DMS 273 (cell line): ENCODE data around the gene OSGIN1.
"Not testable (repeated sequence)": the region's sequence is repeated elsewhere in the genome, so short reads cannot be mapped to it uniquely, and the experiment has no call there.

Source experiments
- DNase-seq: peaks from one replicate; lab custom pipeline; 2025; ENCODE audit not compliant: unreplicated experiment; lab: John Stamatoyannopoulos, UW

Gene OSGIN1

DNA sequence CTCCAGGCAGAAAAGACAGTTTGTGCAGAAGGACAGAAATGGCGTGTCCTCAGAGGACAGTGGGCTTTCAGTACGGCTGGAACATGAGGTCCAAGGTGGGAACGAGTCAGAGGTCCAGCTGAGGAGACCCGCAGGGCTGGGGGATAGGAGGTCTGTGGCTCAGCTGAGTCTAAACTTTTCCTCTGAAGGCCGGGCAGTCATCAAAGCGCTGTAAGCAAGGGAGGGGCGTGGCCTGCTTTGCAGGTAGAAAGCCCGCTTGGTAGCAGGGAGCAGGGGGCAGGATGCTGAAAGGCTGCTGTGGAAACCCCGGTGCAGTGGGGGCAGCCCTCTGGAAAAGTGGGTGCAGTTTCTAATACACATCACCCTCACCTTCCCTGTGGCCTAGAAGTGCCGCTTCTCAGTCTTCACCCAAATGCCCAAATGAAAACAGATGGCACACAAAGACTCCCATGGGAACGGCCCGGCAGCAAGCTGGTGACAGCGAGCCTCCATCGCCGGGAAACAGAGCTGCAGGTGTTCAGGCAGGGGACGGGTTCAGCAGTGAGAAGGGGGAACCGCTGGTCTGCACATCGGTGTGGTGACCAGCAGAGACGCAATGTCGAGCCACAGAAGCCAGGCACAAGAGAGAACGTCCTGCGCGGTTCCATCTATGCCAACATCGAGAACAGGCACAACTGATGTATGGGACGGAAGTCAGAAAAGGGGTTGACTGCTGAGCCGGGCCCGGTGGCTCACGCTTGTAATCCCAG lies 12.2 kb upstream of the OSGIN1 start:
- peak; percentile 72 for DNase-seq

DNA sequence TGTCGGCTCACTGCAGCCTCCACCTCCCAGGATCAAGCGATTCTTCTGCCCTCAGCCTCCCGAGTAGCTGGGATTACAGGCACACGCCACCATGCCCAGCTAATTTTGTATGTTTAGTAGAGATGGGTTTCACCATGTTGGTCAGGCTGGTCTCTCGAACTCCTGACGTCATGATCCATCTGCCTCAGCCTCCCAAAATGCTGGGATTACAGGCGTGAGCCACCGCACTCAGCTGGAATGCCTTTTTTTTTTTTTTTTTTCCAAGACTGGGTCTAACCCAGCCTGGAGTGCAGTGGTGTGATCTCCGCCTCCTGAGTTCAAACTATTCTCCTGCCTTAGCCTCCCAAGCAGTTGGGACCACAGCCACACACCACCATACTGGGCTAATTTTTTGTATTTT lies 11.5 kb upstream of the OSGIN1 start:
- not testable (repeated sequence) for DNase-seq

DNA sequence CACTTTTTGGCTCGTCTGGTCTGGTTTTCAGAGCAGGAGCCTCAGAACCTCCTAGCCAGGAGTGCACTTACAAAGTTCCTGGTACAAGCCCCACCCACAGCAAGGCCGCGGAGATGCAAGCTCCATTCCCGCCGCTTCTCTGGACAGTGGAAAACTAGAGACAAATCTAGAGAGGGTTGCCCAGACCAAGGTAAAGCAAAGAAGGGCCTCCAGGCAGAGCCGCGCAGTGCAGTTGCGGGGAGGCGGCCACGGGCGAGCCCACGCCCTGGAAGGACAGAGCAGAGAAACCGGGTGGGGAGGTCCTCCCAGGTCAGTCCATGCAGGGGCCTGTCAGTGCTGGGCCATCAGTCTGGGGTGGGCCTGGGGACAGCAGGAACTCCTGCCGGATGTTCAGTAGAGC lies 11.0 kb upstream of the OSGIN1 start:
- no peak for DNase-seq

DNA sequence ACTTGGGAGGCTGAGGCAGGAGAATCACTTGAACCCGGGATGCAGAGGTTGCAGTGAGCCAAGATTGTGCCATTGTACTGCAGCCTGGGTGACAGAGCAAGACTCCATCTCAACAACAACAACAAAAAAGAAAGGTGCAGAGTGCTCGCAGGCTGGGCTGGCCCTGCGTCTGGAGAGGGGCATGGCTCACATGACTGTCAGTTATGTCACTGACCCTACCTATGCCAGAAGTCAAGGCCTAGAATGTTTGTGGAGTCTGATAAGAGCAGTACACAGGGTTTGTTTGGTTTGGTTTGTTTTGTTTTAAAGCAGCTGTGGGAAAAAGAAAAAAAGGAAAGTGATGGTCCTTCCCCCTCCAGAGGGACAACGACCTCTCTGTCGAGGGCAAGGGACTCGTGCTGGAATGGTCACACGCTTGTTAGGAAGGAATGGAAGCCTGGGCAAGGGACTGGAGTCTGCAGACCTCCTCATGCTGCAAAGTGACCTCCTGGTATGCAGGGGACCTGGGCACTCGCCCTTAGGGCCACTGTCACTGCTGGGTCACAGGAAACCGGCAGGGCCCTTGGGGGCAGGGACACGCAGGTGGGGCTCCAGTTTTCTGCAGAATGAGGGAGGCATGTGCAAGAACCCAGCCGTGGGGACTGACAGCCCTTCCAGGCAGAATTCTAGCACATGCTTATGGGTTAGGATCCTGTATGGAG lies 10.1 kb upstream of the OSGIN1 start:
- no peak for DNase-seq

DNA sequence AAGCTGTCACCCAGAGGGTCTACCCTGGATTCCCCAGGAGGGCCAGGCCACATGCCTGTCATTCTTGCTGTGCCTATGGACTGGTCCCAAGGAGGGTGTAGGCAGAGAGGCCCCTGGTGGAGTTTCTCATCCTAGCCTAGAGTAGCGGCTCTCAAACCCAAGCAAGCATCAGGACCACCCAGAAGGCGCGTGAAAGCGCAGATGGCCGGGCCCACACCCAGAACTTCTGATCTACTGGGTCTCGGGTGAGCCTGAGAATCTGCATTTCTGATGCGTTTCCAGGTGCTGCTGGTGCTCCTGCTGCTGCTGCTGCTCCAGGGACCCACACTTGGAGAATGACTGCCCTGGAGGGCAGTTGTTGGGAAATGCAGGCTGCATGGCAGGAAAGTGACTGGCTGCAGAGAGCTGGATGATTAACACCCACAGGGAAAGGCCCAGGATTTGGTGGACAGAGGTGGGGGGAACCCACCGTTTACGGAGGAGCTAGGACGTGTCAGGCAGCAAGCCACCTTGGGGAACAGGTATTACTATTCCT lies 9.5 kb upstream of the OSGIN1 start:
- no peak for DNase-seq

DNA sequence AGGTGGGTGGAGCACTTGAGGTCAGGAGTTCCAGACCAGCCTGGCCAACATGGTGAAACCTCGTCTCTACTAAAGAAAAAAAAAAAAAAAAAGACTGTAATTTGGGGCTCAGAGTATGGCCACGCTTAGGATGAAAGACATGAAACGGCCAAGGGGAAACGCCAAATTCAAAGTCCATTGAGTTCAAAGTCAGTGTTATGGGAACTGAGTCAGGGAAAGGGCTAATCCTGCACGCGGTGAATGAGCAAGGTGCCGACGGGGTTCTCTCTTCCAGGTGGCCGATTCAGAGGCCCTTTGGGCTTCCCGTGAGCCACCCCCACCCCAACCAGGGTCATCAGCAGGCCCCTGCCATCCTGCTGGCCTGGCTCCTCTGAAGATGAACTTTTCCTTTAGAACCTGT lies 7.5 kb upstream of the OSGIN1 start:
- DNase-seq = no peak

DNA sequence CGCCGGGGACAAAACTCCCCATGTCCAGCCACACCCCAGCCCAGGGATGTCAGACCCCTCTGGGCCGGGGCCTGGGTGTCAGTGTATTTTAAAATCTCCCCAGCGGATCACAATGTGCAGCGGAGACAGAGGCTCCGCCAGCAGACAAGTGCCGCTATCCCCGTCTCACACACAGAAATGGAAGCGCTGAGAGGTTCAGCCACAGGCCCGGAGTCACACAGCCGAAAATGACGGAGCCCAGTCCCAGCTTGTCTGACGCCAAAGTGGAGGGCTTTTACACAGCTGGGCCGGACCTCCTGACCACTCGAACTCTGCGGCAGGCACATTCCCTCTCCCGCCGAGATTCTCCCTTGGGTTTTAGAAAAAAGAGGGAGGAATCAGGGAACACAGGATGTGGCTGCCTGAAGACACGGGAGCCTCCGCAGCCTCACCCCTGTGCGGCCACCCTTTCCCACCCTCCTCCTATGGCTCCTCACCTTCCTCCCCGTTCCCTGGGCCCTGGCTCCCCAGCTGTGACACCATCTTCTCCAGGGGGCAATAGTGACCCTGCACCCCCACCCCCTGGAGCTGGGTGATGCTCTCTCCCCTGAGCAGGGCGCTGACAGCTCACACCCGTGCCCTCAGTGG lies 6.8 kb upstream of the OSGIN1 start:
- DNase-seq = no peak

DNA sequence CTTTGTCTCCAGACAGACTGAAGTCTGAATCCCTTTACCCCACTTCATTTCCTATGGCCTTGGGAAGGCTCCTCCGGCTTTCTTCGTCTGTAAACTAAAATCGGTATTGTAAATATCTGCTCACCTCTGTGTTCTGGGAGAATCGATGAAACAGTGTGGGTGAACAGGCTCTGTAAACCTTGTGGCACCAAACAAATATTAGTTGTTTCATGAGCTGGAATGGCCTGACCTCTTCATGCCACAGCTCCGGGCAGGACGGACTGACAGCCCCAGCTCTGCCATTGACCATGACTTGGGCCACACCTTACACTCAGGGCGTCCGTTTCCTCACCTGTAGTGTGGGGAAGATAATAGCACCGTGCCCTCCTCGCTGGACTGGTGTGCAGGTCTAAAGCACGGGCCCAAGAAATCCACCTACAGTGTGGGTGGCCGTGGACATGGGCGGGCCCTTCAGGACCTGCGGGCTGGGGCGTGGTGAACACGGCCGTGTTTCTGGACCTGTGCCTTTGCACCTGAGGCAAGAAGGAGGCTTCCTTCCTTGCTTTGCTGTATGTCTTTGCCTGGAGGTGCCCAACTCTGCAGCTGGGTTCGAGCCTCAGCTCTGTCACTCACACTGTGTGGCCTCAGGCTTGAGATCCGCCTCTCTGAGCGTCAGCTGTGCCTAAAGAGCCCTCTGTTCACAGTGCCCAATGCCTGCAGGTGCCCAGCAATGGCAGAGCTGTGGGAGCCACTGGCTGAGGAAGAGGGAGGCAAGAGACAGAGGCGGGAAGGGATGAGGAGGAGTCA lies 6.1 kb upstream of the OSGIN1 start:
- no peak for DNase-seq

DNA sequence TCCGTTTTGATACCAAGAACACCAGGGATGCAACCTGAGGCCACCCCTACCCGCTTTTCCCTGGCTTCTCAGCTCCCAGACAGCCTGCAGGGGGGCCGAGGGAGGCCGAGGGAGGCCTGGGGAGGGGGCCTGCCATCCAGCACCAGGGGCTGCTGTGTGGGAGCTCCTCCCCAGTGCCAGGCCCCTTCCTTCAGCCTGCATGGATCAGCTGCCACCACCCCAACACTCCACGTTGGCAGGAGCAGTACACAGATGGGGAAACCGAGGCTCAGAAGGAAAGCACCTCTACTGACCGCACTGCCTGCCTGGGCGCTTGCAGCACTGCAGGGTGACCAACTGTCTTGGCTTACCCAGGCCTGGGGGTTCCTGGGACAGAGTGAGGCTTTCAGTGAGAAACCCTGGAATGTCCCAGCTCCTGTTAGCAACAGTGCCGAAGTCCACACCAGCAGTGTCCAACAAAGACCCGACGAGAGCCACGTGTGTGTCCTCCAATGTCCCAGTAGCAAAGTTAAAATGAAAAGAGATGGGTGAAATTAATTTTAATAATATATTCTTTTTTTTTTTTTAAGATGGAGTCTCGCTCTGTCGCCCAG lies 5.3 kb upstream of the OSGIN1 start:
- DNase-seq = no peak

DNA sequence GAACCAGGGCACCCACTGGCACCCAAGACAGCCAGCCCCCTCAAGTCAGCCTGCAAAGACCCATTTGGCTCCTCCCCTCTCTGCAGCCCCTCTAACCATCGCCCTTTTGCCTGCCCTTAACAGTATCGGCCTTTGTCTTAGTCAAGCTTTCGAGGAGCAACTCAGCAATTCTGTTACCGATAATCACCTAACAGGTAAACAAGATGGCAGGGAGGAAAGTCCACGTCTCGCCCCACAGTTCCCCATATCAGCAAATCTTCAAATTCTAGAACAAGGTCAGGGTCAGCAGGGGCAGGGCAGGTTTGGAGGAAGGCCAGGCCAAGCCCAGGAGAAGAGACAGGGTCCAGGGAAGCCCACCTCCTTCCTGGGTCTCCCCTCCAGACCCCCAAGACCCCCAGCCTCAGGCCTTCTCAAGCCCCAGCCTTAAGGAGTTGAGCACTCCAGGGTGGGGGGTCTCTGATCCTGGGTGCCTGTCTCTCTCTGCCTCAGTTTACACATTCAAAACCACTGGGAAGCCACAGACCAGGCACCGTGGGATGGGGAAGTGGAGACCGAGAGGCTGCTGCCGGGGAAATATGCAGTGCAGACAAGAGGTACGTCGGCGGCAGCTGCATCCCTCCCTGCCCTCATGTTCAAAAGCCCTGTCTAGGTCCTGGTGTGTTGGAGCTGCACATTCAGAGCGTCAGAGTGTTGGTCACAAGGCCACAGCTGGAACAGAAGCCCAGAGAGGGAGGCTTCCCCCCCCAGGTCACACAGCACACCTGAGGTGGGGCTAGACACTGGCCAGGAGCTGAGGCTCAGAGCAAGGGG lies 3.9 kb upstream of the OSGIN1 start:
- no peak for DNase-seq

DNA sequence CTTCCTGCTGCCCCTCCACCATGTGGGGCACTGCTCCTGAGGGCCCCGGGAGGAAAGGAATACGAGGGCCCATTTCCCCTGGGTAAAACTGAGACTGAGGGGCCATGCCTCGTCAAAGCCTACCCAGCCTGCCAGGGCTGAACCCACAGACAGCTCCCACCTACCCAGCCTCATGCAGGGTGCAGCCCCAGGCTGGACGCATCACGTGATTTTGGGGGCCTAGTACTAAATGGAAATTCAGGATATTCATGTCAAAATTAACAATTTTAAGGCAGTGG lies 3.4 kb upstream of the OSGIN1 start:
- no peak for DNase-seq

DNA sequence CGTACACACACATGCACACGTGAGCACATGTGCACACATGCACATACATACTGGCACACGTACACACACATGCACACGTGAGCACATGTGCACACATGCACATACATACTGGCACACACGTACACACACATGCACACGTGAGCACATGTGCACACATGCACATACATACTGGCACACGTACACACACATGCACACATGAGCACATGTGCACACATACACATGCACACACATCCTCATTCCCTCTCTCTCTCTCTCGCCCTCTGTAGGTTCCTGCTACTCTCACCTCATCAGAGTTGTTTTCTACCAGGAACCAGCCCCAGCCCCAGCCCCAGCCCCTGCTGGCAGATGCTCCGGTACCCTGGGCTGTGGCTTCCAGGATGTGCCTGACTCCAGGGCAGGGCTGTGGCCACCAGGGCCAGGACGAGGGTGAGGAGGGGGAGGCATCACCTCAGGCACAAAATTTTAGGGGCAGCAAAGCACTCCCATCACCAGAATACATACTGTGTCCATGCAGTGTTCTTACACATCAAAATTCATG lies 2.1 kb upstream of the OSGIN1 start:
- peak; percentile 41 for DNase-seq

DNA sequence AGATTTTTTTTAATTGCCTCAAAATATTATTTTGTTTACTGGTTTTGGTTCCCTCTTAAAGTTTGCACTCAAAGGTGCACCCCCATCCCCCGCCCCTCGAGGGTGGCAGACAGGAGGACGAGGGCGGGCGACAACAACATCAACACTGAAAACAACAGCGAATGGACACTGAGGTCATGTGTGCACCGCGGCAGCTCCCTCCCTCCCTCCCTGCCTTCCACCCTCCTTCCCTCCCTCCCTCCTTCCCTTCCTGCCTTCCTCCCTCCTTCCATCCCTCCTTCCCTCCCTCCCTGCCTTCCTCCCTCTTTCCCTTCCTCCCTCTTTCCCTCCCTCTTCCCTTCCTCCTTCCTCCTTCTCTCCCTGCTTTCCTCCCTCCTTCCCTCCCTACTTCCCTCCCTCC lies 1.5 kb upstream of the OSGIN1 start:
- no peak for DNase-seq

DNA sequence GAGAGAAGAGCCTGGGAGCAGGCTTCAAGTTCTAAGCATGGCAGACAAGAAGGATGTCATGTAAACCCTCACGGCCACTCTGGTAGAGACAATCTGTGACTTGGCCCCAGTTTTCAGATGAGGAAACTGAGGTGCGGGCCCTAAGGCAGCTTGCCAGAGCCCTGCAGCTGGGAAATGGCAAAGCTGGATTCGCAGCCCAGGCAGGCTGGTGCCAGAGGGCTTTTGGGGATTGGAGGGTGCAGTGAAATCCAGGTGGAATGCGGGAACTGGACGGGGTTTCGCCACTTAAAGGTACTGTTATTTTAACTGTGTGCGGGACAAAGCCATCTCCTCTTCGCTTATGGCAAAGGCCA lies 477 bp upstream of the OSGIN1 start:
- peak; percentile 74 for DNase-seq

DNA sequence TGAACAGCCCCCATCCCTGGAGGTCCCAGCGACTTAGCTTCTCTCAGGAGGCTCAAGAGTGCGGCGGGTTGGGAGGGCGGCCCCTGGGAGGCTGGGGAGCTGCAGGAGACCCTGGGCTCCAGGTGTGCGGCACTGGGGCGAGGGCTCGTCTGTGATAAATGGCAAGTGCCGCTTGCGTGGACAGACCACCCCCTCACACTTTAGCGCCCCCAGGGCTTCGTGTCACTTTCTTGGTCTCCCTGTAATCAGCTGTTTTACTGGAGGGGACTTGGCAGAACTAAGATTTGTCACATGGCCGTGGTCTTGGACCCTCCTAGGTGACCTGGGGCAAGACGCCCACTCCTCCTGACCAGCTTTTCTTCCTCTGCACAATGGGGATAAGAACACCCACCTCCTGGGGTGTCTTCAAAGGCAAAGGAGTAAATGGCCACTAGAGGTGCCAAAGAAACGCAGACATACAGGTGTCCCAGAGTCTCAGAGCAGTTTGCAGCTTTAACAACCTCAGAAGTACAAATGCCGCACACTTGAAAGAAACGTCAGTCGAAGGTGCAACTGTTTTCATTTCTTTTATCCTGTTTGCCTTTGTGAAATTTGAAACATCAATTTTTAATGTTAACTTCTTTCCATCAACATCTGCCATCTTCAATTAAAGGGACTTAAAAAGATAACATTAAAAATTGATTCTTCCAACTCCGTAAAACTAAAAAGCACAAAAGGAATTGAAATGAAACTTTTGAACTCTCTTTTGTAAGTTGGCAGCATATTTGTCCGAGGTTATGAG lies 946 bp downstream of the OSGIN1 start:
- DNase-seq = peak; percentile 75

DNA sequence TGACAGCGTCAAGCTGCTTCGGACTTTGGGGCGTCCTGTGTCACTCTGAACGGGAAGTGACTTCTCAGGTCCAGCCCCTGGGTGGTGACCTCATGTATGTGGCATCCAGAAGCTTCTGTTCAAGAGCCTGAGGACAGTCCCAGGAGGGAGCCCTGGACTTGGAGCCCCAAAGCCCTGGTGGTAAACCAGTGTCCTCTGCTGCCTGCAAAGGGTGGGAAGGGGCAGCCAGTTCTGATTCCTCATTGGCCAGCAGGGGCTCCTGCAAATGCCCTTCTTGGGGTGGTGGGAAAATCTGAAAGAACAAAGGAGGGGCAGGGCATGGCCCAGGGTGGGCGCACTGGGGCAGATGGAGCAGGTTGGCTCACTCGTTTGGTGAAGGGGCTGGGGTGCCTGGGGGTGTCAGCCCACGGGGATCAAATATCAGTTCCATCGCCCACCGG lies 1.6 kb downstream of the OSGIN1 start:
- DNase-seq = peak; percentile 48

DNA sequence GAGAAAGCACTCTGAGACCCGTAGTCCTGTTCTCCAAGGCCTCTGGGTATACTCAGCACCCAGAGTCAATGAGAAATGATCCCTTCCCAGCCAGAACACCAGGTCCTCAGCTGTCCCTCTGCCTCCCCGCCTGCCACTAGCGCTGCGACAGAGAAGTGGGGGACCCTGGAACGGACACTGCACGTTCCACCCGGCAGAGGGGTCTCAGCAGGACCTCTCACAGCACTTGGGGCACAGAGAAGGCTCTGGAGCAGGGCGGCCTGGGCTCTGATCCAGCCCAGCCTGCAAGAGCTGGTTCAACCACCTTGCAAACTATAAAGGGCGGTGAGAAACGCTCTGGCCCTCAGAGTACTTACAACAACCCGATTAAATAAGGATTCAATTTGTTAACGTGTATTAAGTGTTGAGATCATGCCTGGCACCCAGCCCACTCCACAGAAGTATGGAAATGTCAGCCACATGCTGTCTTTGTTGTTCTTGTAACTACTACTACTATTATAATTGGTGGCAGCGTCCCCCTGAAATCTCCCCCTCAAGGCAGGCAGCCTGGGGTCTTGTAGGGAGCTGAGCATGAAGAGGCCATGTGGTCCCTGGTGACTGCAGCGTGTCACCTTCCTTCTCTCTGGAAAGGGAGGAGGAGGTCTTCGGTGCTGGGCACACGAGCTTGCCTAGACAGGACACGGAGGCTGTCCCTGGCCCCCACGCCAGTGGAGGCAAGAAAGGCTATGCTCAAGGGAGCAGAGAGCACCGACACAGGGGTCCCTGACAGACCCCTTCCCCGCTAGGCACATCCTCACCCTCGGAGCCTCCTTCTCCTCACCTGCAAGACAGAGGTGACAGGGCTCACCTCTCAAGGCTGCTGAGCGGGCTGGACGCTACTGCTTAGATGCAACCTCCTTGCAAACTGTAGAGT lies 2.4 kb downstream of the OSGIN1 start:
- peak; percentile 73 for DNase-seq
